Uterus (tissue), 4 donors: Measurements from ENCODE around the gene IRF7. TPM values are rescaled to one million over a fixed set of nuclear protein-coding genes. Genes with fewer than 3 reads are reported as not detected.

Experiments used
- DNase-seq, 2 donors: peaks; one replicate each; pipeline ENCODE4 v3.0.0-alpha.2; 2019 to 2020
- H3K27ac ChIP-seq, 2 donors: fragments of 200-600 bp; sonication (generic); 1 replicate in 1 of 2; 2 replicates in 1 of 2; pipeline ENCODE4 v1.5.1; 2016 to 2018
- H3K27me3 ChIP-seq, 2 donors: fragments of 200-600 bp; sonication (generic); one replicate each; pipeline ENCODE4 v1.5.1; 2018 to 2019; ENCODE audit warnings: control low read depth in 1 of 2
- H3K36me3 ChIP-seq, 2 donors: fragments of 200-600 bp; sonication (generic); one replicate each; pipeline ENCODE4 v1.5.1; 2019; ENCODE audit warnings: control low read depth in 1 of 2
- H3K4me1 ChIP-seq, 2 donors: fragments of 200-600 bp; sonication (generic); one replicate each; pipeline ENCODE4 v1.5.1; 2018 to 2019; ENCODE audit warnings: control low read depth in 1 of 2
- H3K4me3 ChIP-seq, 2 donors: fragments of 200-600 bp; sonication (generic); 1 replicate in 1 of 2; 2 replicates in 1 of 2; pipeline ENCODE4 v1.5.1; 2018 to 2019; ENCODE audit warnings: mild to moderate bottlenecking in 1 of 2
- H3K9me3 ChIP-seq, 2 donors: fragments of 200-600 bp; sonication (generic); one replicate each; pipeline ENCODE4 v1.5.1; 2019; ENCODE audit warnings: control low read depth in 1 of 2
- POLR2A ChIP-seq, 2 donors: fragments of 450-650 bp; IDR thresholded peaks; one replicate each; pipeline ENCODE4 v1.6.1; 2016; ENCODE audit warnings: antibody characterized with exemption in 2 of 2, mild to moderate bottlenecking in 1 of 2, moderate library complexity in 1 of 2
- intact Hi-C: fragments of 100-400 bp; cut with DNase I; formaldehyde crosslinking; loops from one replicate; pipeline ENCODE4 v1.15.1; 2023; ENCODE audit warnings: low total_unique reads
- total RNA-seq, 4 donors: library from RNA; depleted of rRNA in 3 of 4; stranded (reverse); fragments of >200 nt in 3 of 4; gene quantifications; one replicate each; pipeline versions ENCODE4 v1.1.0 to v1.2.4, GENCODE V29; 2014 to 2023
- TF ChIP-seq, protein P1 (sequence below), 4 experiments: fragments of 200-600 bp in 2 of 4; fragments of 450-650 bp in 2 of 4; sonication (generic) in 2 of 4; IDR thresholded peaks; one replicate each; pipeline ENCODE4 v1.5.1; 2016 to 2019; ENCODE audit warnings: antibody characterized with exemption in 4 of 4, mild to moderate bottlenecking in 2 of 4, moderate library complexity in 1 of 4
- donor health status: DM: yes; HTN: yes; CAD: no.

IRF7 gene
- total RNA-seq, 4 donors from 2014 or later: 9.1 to 33.6 (median 13.1) TPM

GRCh38 chr11:660281-660680, 44.5 kb upstream of the IRF7 start:
- no peak for TF ChIP-seq POLR2A (IDR thresholded peaks at IDR 0.05)
- TF ChIP-seq, protein P1, sequence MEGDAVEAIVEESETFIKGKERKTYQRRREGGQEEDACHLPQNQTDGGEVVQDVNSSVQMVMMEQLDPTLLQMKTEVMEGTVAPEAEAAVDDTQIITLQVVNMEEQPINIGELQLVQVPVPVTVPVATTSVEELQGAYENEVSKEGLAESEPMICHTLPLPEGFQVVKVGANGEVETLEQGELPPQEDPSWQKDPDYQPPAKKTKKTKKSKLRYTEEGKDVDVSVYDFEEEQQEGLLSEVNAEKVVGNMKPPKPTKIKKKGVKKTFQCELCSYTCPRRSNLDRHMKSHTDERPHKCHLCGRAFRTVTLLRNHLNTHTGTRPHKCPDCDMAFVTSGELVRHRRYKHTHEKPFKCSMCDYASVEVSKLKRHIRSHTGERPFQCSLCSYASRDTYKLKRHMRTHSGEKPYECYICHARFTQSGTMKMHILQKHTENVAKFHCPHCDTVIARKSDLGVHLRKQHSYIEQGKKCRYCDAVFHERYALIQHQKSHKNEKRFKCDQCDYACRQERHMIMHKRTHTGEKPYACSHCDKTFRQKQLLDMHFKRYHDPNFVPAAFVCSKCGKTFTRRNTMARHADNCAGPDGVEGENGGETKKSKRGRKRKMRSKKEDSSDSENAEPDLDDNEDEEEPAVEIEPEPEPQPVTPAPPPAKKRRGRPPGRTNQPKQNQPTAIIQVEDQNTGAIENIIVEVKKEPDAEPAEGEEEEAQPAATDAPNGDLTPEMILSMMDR (IDR thresholded peaks at IDR 0.05): no peak
- no peaks in the 10 kb centered on the region for H3K4me1 ChIP-seq
- no peaks in the 10 kb centered on the region for H3K36me3 ChIP-seq
- no peaks in the 10 kb centered on the region for H3K9me3 ChIP-seq
- no peaks in the 10 kb centered on the region for H3K27me3 ChIP-seq
- no peak overlapping the region for H3K27ac ChIP-seq
- no peak for DNase-seq
- no peak overlapping the region for H3K4me3 ChIP-seq
- intact Hi-C loops: loop anchor here (5.0 kb wide), 1 partner anchor 62 kb away; no protein-coding TSS in a partner anchor

DNA sequence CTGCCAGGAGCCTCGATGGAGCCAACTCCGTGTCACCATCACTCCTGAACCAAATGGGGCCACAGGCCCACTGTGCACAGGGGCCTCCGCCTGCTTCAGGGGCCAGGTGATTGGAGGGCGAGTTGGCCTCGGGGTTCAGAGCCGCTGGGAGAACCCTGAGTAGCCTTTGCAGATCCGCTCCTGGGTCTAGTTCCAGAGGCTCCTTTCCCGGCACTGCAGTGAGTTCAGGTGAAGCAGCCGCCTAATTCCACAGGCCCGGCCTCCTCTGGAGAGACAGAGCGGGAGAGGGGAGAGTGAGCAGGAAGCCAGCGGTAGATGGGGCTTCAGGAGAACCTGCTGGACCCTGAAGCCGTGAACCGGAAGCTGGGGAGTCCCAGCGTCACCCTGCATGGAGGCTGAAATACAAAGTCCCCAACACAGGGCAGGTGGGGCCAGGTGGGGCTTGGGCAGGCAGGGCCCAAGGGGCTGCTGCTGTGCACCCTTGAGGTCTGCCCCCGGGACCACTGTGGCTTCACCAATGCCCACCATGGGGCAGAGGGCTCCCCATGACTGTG, 43.9 kb upstream of the IRF7 start:
- TF ChIP-seq, protein P1 (IDR thresholded peaks at IDR 0.05): no peak
- TF ChIP-seq POLR2A (IDR thresholded peaks at IDR 0.05): no peak
- H3K4me1 ChIP-seq: no peaks in the 10 kb centered on the region
- no peak overlapping the region for H3K27ac ChIP-seq
- H3K9me3 ChIP-seq: no peaks in the 10 kb centered on the region
- H3K36me3 ChIP-seq: no peaks in the 10 kb centered on the region
- DNase-seq: no peak
- H3K4me3 ChIP-seq: no peak overlapping the region
- intact Hi-C loops: loop anchor here (5.0 kb wide), 1 partner anchor 63 kb away; no protein-coding TSS in a partner anchor
- H3K27me3 ChIP-seq: no peaks in the 10 kb centered on the region

DNA sequence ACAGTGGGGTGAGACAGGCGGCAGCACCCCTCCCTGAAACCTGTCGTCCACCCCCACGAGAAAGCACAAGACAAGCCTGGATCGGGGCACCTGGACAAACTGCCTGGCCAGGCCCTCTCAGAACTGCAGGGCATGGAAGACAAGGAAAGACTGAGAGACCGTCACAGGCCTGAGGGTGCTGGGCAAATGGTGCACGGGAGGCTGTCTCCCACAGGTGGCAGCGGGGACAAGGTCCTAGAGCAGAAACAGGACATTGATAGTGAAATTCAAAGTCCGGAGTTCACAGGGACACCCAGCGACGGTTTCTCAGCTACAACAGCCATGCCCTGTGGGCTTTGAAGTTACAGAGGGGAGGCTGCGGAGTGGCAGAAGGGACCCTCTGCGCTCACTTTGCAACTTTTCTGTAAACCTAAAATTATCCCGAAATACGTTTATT, 42.0 kb upstream of the IRF7 start:
- intact Hi-C loops: no loop called here
- H3K4me1 ChIP-seq: no peaks in the 10 kb centered on the region
- H3K4me3 ChIP-seq: no peak overlapping the region
- TF ChIP-seq, protein P1 (IDR thresholded peaks at IDR 0.05): no peak
- TF ChIP-seq POLR2A (IDR thresholded peaks at IDR 0.05): no peak
- DNase-seq: no peak
- no peaks in the 10 kb centered on the region for H3K9me3 ChIP-seq
- no peak overlapping the region for H3K27ac ChIP-seq
- H3K27me3 ChIP-seq: no peaks in the 10 kb centered on the region
- H3K36me3 ChIP-seq: no peaks in the 10 kb centered on the region

- Histone ChIP-seq H3K27me3 (no peaks in the 10 kb centered on the region), H3K4me1 (no peaks in the 10 kb centered on the region), H3K27ac (no peak overlapping the region), H3K9me3 (no peaks in the 10 kb centered on the region), H3K36me3 (no peaks in the 10 kb centered on the region), H3K4me3 (no peak overlapping the region)
- TF ChIP-seq, protein P1 (IDR thresholded peaks at IDR 0.05): no peak
- TF ChIP-seq POLR2A (IDR thresholded peaks at IDR 0.05): no peak
- DNase-seq: no peak
- intact Hi-C loops: no loop called here
Observed at GRCh38 chr11:656866-657265, 41.1 kb upstream of the IRF7 start.

GRCh38 chr11:656426-656825, 40.7 kb upstream of the IRF7 start:
- no peaks in the 10 kb centered on the region for H3K27me3 ChIP-seq
- no peak for DNase-seq
- intact Hi-C loops: no loop called here
- TF ChIP-seq, protein P1 (IDR thresholded peaks at IDR 0.05): no peak
- no peak for TF ChIP-seq POLR2A (IDR thresholded peaks at IDR 0.05)
- no peak overlapping the region for H3K27ac ChIP-seq
- H3K9me3 ChIP-seq: no peaks in the 10 kb centered on the region
- H3K36me3 ChIP-seq: no peaks in the 10 kb centered on the region
- no peak overlapping the region for H3K4me3 ChIP-seq
- no peaks in the 10 kb centered on the region for H3K4me1 ChIP-seq
